DND-41 (cell line): ENCODE measurements around the gene MEIOC.

ENCODE experiments used
- EZH2 ChIP-seq: IDR thresholded peaks from 3 replicates; pipeline ENCODE4 v1.6.1; 2012; ENCODE audit warnings: borderline replicate concordance, low read depth, mild to moderate bottlenecking, moderate library complexity, low read length, inconsistent platforms; ENCODE audit not compliant: severe bottlenecking
- TF ChIP-seq, protein P1 (sequence below): IDR thresholded peaks from 2 replicates; pipeline ENCODE4 v1.5.1; 2012; ENCODE audit warnings: borderline replicate concordance, low read length, moderate library complexity, mild to moderate bottlenecking; ENCODE audit not compliant: poor library complexity, severe bottlenecking; ENCODE audit errors: extremely low read depth

DNA sequence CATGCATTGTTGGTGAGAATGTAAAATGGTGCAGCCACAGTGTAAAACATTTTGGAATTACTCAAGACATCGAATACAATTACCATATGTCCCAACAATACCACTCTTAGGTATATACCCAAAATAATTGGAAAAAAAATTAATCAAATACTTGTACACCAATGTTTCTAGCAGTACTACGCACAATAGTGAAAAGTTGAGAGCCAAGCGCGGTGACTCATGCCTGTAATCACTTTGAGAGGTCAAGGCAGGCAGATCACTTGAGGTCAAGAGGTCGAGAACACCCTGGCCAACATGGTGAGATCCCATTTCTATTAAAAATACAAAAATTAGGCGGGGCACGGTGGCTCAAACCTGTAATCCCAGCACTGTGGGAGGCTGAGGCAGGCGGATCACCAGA, 3.5 kb upstream of the MEIOC start:
- TF ChIP-seq, protein P1, sequence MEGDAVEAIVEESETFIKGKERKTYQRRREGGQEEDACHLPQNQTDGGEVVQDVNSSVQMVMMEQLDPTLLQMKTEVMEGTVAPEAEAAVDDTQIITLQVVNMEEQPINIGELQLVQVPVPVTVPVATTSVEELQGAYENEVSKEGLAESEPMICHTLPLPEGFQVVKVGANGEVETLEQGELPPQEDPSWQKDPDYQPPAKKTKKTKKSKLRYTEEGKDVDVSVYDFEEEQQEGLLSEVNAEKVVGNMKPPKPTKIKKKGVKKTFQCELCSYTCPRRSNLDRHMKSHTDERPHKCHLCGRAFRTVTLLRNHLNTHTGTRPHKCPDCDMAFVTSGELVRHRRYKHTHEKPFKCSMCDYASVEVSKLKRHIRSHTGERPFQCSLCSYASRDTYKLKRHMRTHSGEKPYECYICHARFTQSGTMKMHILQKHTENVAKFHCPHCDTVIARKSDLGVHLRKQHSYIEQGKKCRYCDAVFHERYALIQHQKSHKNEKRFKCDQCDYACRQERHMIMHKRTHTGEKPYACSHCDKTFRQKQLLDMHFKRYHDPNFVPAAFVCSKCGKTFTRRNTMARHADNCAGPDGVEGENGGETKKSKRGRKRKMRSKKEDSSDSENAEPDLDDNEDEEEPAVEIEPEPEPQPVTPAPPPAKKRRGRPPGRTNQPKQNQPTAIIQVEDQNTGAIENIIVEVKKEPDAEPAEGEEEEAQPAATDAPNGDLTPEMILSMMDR = no peak
- no peak for TF ChIP-seq EZH2
